Dermis microvascular lymphatic vessel endothelial cell (primary cell): ENCODE results near the gene PPP2R2B. TPM values are rescaled to one million over a fixed set of nuclear protein-coding genes. Genes with fewer than 3 reads are reported as not detected.

ENCODE experiments used
- DNase-seq, 2 donors: peaks; one replicate each; pipeline versions ENCODE4 v3.0.0 to v3.0.0-alpha.2; 2010; ENCODE audit warnings: low read depth in 2 of 2
- total RNA-seq: library from RNA; depleted of rRNA; stranded (reverse); fragments of >200 nt; gene quantifications from 2 replicates; pipeline ENCODE4 v1.2.1, GENCODE V29; 2014

PPP2R2B gene
- total RNA-seq, 1 donor from 2014 or later = not detected

DNA sequence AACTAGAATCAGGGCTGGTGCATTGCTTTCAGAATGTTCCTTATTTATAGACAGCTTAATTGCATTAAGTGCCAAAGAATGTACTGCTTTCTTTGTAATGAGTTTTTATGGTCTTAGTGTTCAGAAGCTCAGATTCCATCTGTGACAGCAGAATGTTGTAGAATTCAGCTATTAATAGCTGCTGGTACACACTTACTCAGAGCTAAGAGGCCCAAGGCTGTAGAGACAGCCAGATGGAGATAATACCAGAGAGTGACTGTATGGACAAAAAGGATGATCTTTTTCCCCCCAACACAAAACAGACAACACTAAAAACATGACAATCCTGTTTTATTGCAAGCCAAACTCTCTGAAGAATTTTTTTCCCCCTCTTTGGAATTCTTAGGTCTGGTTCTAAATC lies 50.2 kb downstream of the PPP2R2B start:
- no peak for DNase-seq

DNA sequence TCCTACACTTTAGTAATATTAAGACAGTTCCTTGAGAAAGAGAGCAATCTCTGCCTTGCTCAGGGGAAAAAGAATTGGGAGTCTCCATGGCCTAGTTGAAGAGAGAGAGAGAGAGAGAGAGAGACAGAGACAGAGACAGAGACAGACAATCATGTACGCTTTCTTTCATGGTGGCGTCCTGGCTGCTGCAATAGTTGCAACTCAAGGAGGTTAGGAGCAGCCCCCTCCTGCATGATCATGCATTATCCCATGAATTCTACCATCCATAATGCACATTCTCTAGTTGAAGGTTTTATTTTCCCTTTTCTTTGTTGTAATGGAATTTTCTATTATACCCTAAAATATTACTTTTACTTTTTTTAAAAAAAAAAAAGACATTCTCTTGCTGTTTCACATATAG lies 50.7 kb downstream of the PPP2R2B start:
- no peak for DNase-seq

DNA sequence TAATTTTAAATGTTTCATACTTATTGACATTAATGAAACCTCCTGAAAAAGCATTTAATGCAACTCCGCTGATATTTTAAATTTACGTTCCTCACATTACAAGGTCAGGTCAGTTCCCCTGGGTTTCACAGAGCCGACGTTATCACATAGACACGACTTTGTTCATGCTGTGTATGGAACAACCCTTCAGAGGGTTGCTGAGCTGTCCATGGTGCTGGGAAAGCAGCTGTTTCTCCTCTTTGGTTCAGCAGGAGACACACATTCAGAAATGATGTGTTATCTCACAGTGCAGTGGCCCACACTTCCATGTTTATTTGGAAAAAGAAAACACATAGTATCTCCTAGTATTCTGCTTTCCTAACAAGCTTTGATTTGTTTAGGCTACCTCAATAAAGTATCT lies 53.5 kb downstream of the PPP2R2B start:
- peak in 1 of 2 donors; percentile 20 for DNase-seq

DNA sequence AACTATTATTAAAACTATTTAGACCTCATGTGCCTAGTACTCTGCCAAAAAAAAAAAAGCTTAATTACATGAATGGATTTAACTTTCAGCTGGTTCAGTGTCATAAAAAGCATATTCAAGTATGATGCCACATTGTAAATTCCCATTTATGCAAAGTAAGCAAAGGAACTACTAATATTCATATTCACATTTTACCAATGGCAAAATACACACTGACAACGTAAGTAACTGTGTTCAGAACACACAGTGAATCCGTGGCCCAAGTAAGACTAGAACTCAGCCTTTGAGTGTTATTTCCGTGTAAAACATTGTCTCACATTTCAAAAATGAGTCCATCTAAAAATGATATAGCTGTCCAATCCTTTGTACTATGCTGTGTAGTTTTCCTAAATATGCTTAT lies 56.8 kb downstream of the PPP2R2B start:
- no peak for DNase-seq

DNA sequence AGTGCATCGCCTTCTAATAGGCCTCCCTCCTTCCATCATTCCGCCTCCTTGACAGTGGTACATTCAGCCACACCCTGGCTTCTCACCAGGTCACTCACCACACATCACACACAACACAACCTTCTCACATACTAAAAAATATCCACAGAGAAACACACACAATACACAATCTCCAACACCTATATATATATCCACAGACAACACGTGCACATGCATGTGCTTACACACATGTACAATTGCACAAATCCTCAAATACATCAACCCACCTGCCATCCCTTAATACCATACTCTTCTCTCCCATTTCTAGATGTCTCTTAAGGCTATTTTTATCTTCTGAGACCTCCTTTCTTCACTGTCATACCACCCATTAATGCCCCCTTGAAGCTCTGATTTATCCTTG lies 57.6 kb downstream of the PPP2R2B start:
- no peak for DNase-seq

DNA sequence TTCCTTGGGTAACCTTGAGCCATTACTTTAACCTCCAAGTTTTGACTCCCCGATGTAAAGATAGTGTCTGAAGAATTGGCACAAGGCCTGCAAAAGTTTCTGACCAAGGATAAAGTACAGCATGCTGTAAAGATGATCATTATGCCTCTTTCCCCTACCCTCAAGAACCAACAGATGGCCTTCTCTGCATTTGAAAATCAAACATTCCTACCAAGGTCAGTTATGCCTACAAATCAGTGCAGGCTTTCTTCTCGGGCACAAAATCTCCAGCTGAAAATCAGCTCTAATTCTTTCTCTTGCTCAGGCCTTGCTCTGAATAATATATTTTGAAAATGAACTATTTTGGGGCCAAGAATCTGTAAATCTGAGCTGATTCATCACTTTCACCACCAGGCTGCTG lies 59.7 kb downstream of the PPP2R2B start:
- DNase-seq = no peak

DNA sequence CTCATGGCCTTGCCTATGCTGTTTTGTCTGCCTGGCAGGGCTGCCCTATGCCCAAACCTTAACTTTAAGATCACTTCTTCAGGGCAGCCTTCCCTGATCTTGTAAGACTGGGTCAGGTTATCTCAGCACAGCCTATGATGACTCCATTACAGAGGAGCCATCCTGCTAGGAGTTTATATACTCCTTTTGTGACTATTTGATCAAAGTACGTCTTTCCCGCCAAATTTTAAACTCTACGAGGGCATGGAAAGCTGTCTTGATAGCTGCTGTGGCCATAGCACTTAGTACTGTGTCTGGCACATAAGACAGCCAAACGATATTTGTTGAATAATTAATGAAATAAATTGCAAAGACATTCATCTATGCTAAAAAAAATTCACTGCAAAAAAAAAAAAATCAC lies 60.6 kb downstream of the PPP2R2B start:
- no peak for DNase-seq

DNA sequence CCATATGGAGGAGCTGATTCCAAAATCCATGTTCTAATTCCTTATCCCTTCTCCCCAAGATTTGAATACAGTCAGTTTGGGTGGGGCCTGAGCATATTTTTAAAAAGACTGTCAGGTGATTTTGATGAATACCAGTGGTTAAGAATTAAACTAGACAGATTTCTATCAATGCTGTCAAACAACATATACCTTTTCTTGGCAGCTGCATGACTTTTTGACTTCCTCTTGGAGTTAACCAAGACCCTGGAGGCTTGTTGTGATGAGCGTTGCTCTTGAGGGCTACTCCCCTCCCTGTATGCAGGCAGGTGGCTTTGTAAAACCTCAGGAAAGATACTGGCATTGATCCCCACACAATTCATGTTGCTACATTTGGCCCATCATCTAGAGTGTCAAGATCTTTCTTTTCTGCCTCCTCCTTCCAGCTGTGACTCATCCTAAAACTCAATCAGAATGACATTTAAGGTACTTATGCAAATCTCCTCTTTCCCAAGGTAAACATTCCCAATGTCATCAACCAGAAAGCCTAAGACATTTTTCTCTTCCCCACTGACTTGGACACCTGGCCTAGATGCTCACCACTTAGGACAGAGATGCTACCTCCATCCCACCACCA lies 61.7 kb downstream of the PPP2R2B start:
- no peak for DNase-seq

DNA sequence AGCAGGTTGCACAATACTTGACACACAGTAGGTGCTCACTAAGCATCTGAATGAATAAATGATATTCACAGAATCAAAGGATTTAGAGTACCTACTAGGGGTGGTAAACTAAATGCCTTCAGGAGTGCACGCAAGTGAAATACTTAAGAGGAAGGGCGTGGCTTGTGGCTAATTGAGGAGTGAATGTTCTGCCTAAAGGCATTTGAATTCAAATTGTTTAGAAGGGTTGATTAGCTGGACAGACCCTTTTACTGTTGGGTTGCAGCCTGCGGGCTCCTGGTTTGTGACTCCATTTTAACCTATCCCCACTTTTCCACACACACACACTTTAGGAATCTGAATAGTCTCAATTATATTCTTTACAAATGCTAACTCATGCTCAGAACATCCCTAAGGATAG lies 63.1 kb downstream of the PPP2R2B start:
- no peak for DNase-seq

DNA sequence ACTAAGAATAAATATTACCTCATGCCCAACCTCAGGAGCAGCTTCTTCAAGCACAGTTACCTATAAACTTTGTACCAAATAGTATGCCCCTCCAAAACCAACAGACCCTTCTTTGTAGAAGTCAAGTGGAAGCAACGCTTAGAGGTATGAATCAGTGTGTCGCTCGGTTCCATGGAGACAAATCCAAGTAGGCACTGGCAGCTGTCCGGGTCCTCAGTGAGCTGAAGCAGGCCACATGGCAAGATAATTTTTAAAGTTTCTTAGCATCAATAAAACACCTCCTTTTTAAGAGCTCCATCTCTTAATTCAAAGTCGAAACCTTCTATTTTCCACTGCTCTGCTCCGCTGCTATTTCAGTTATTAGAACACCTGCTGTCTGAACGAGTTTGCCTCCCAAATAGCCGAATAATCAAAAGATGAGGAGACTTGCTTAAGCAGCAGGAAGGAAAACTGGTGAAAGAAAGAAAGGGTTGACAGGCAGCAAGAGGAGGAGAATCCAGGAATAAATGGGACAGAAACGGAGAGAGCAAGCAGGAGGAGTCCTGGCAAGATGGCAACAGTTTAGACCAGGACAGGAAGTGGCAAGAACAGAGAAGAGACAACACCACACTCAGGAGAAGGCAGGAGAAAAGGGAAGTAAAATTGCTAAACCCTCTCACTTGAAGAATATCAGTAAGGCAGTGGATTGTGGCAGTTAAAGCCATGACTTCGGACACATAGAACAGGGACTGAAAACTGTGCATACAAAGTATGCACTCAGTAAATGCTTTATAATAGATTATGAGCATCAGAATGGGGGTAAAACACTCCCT lies 65.0 kb downstream of the PPP2R2B start:
- no peak for DNase-seq

DNA sequence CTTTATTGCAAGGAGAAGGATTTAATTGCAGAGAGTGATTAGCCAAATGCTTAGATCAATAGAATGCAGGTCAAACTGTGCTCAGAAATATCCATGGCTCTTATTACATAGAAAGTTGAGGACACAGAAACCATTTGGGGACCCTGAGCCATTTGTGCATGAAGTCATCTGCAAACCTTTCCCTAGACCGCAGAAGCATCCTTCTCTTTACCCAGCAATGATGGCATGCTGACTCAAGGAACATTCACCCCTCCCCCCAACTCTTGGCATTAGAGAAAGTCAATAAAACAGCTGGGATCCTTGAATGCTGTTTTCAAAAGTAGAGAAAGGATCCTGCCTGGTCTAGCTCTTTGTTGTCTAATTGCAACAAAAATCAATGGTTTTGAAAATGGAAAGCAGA lies 73.5 kb downstream of the PPP2R2B start:
- no peak for DNase-seq

DNA sequence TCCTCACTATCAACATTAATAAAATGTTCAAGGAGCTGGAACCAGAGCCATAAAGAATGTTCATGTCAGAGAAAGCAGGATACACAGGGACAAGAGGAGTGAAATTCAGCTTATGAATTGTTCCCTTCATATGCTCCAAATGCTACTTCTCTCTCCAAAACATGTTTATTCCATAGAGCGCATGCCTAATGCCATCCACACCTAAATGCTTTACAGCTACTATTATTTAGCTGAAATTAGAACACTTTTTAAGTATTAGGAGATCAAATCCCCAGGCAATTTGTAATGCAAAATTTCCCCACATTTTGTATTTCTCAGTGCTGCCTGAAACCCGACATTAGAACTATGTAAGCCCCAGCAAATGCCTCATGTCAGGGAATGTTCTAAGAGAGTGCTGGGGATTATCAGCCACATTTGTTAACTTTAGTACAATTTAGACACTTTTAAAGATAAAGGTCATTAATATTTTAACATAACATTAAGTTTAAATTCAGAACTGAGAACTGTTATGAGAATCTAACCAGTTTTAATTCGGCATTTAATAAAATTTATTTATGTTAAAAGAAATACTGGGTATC lies 75.5 kb downstream of the PPP2R2B start:
- DNase-seq = no peak

DNA sequence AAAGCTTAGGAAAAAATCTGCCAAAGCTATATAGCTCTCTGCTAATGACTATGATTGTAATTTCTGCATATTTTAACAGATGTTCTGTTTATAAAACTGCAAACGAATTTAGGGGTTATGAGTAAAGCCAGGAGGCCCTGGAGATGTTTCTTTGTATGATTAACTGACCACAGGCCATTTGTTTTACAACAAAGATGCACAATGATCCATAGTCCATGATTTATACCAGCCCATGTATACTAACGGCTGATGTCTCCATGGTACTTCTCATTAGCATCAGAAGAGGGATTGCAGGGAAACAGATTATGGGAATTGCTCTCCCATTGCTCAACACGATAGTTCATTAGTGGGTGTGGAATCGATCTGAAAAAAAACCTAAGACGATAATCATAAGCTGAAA lies 78.9 kb downstream of the PPP2R2B start:
- no peak for DNase-seq

DNA sequence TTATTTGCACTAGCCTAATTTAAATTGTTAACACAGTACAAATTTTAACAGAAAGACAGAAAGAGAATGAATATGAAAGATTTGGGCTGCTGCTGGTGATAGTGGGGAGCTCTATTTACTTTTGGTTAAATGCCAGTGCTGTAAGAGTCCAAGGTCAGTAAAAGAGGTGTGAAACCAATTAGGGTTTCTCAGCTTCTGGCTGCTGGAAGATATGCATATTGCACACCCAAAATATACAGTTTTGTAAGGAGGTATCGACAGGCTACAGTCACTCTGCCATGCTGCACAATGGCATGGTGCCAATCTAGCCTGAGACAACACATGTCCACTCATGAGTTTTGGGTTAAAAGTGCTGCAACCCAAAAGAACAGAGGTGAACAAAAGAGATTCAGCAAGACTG lies 79.3 kb downstream of the PPP2R2B start:
- no peak for DNase-seq

DNA sequence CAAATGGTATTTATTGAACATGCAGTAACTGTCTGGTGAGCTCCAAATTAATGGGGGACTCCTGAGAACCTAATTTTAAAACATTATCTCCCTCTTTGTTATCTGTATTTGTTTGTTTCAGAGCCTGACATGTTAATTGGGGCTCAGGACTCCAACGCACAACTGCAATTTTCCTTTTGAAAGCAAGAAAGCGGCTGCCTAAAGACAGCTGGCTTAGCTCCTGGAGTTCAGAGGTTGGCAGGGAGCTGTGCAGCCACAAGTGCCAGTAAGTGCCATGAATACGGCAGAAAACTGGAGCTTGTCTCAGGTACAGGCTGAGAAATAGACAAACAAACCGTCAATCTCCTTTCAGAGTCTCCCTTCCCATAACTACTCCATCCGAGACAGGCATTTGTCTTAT lies 80.9 kb downstream of the PPP2R2B start:
- no peak for DNase-seq

DNA sequence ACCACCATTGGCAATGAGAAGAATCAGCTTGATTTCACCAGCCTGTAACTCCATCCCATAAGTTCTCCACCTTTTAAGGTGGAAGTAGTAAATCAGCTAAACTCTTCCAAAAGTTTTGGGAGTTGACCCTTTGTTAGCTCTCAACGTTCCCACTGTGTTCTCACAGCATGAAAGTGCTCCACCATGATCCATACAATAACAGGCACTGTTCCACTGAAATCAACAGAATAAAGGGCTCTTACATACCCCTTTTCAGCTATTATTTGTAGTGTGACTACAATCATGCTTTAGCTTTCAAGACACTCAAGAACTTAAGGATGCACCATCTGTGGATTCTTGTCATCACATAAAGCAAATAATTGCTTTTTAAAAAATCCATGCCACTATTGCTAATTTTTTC lies 81.6 kb downstream of the PPP2R2B start:
- no peak for DNase-seq

DNA sequence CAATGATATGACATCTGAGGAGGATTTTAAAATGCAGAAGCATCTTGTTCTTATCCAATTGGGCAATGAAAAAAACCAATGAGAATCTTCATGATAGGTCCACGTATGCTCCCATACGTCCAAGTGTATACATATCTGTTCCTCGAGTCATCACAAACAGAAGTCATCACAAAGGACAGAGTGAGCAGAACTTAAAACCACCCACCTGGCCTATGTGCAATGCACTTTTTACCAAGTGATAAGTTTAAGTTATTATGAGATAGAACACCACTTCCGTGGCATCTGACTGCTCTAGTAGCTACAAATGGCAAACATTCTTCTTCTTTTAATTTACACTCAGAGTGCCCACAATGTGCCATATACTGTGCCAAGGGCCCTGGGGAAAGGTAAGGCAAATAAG lies 82.4 kb downstream of the PPP2R2B start:
- DNase-seq = no peak

DNA sequence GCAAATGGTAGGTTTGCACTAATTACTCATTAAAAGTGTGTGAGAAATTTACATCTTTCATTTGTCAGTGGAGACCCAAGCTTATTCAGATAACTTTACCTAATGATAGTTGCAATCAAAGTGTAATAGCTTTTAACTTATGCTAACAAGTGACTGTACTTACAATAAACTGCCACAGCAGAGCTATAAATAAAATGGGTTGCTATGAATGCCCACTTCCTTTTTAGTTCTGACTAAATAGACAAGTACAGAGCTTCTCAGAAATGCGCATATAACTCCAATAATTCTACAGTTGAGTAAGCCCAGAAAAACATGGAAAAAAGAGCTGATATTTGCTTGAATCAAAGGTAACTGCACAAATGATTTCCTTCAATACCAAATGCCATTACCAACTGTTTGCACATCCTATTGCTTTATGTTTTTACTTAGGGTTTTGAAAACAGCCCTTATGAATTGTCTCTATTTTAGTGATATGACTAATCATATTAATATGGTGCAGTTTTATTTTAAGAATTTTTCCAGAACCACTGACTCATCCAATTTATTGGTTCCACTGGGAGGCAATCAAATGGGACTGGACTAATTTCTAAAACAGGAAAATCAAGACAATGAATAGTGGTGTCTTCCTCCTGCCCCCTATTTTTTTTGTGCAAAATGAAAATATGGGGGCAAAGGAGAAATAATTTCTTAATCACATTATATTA lies 84.1 kb downstream of the PPP2R2B start:
- DNase-seq = no peak

DNA sequence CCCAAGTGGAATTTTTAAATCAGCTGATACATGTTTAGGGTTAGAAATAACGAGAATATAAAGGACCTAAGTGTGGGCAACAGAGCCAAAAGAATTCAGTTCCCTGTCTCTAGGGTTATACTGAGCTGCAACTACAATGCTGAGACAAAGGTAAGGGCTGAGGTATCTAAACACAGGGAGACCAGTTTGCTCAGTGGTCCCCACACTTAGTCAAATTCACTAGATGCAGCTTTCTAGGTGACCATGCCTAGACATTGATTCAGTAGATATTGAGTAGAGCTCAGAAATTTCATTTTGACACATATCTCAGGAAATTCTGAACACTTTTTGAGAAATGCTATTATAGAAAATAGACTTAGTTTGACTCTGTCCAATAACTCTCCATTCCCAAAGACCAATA lies 84.8 kb downstream of the PPP2R2B start:
- no peak for DNase-seq

DNA sequence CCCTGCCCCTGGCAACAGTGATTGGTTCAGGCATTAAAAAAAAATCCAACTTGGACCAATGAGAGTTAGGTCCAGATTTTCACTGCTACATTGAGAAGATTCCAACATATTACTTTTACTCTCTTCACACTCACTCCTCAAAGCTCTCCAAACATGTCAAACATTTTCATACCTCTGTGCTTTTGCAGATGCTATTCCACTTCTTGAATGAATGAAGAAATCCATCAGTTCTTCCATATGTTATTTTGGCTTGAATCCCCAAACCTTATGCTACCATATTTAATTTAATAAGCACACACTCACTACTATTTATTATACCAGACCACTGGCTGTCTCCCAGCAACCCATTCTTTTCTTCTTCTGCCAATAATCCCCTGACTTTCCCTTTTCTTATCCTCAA lies 87.1 kb downstream of the PPP2R2B start:
- DNase-seq = no peak

DNA sequence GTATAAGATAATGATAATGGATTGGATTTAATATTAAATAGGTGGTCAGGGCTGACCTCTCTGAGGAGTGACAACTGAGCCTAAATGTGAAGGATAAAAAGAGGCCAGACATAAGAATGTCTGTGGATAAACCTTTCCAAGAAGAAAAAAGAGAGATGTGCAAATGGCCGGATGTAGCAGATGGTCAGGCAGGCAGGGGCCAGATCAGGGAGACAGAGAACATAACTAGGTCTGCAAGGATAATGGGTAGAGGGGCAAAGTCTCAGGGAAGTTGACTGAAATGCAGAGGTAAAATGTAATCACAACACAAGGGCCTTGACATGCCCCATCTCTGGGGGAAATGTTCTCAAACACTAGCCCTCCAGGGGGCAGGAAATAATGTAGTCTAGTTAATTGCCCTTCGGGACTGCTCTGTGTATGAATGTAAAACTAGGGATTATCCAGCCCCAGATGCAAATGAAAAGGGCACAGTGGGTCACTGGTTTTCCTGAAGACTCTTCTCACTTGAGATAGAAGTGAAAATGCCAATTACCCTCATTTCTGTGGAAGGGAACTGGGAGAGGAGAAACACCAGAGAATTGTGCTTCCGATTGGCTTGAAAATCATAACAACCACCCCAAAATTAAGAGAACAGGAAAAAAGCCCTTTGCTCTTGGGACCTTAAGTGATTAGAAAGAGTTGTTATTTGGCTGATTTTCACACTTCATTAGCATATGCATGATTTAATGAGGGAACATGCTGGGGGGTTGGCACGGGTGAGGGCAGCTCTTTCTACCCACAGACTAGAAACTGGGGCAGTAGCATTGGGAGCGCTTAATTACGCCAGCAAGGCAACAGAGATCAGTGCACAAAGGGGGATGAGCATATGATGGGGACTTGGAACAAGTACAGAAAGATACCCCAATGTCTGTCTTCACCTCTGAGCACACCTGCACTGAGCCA lies 88.6 kb downstream of the PPP2R2B start:
- DNase-seq = no peak
